PFSK-1 (cell line): Measurements from ENCODE around the gene ILK.

ENCODE experiments used
- FOXP2 ChIP-seq: optimal IDR thresholded peaks from 2 replicates; pipeline ENCODE3; 2011; ENCODE audit warnings: borderline replicate concordance, control low read depth, inconsistent platforms; ENCODE audit not compliant: insufficient read depth; ENCODE audit errors: extremely low read length, extremely low read depth
- POLR2AphosphoS5 ChIP-seq: IDR thresholded peaks from 2 replicates; pipeline ENCODE4 v1.6.1; 2012; ENCODE audit warnings: low read depth, mild to moderate bottlenecking, control low read depth, low read length, moderate library complexity
- SIN3A ChIP-seq: IDR thresholded peaks from 2 replicates; pipeline ENCODE4 v1.6.1; 2012; ENCODE audit warnings: mild to moderate bottlenecking, low read length, moderate library complexity, borderline replicate concordance; ENCODE audit not compliant: insufficient read depth
- TAF1 ChIP-seq: IDR thresholded peaks from 2 replicates; pipeline ENCODE4 v1.6.1; 2012; ENCODE audit warnings: low read length, control low read depth, borderline replicate concordance; ENCODE audit not compliant: insufficient read depth
- TF ChIP-seq, protein P1 (sequence below), 2 experiments: IDR thresholded peaks; 2 replicates each; pipeline versions ENCODE4 v1.6.1 to v1.8.0; 2011 to 2012; ENCODE audit warnings: low read depth in 2 of 2, low read length in 2 of 2, control low read depth in 1 of 2, inconsistent platforms in 1 of 2, mild to moderate bottlenecking in 1 of 2, moderate library complexity in 1 of 2; ENCODE audit not compliant: insufficient read depth in 1 of 2

The ILK gene

GRCh38 chr11:6607190-6607795 lies 3.7 kb downstream of the ILK start:
- TF ChIP-seq FOXP2, result no peak
- no peak for TF ChIP-seq TAF1
- TF ChIP-seq POLR2AphosphoS5, result no peak
- TF ChIP-seq SIN3A, result no peak
- TF ChIP-seq, protein P1, sequence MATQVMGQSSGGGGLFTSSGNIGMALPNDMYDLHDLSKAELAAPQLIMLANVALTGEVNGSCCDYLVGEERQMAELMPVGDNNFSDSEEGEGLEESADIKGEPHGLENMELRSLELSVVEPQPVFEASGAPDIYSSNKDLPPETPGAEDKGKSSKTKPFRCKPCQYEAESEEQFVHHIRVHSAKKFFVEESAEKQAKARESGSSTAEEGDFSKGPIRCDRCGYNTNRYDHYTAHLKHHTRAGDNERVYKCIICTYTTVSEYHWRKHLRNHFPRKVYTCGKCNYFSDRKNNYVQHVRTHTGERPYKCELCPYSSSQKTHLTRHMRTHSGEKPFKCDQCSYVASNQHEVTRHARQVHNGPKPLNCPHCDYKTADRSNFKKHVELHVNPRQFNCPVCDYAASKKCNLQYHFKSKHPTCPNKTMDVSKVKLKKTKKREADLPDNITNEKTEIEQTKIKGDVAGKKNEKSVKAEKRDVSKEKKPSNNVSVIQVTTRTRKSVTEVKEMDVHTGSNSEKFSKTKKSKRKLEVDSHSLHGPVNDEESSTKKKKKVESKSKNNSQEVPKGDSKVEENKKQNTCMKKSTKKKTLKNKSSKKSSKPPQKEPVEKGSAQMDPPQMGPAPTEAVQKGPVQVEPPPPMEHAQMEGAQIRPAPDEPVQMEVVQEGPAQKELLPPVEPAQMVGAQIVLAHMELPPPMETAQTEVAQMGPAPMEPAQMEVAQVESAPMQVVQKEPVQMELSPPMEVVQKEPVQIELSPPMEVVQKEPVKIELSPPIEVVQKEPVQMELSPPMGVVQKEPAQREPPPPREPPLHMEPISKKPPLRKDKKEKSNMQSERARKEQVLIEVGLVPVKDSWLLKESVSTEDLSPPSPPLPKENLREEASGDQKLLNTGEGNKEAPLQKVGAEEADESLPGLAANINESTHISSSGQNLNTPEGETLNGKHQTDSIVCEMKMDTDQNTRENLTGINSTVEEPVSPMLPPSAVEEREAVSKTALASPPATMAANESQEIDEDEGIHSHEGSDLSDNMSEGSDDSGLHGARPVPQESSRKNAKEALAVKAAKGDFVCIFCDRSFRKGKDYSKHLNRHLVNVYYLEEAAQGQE (IDR thresholded peaks at IDR 0.05; ENCODE audit: insufficient read depth in 1 of 2, low read depth in 2 of 2, low read length in 2 of 2), result no peak

DNA sequence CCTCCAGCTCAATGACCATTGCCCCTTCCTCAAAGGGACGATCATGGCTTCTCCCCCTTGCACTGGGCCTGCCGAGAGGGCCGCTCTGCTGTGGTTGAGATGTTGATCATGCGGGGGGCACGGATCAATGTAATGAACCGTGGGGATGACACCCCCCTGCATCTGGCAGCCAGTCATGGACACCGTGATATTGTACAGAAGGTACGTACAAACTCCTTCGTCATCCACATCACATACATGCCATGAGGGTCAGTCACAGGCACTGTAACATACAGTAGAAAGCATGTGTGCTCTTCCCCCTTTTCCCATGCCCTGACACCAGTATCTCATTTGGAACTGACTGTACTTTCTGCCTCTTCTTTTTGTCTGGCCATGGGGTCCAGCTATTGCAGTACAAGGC lies 4.4 kb downstream of the ILK start:
- no peak for TF ChIP-seq TAF1
- TF ChIP-seq, protein P1 (IDR thresholded peaks at IDR 0.05; ENCODE audit: insufficient read depth in 1 of 2, low read depth in 2 of 2, low read length in 2 of 2), result no peak
- TF ChIP-seq POLR2AphosphoS5, result no peak
- no peak for TF ChIP-seq SIN3A
- TF ChIP-seq FOXP2, result no peak

- TF ChIP-seq, protein P1 (IDR thresholded peaks at IDR 0.05; ENCODE audit: insufficient read depth in 1 of 2, low read depth in 2 of 2, low read length in 2 of 2), result no peak
- 0 out of 2 replicates have a peak, but pooled peaks have one; percentile 23 for TF ChIP-seq POLR2AphosphoS5
Observed at GRCh38 chr11:6608726-6609501, 5.3 kb downstream of the ILK start.

- TF ChIP-seq, protein P1 (IDR thresholded peaks at IDR 0.05; ENCODE audit: insufficient read depth in 1 of 2, low read depth in 2 of 2, low read length in 2 of 2), result no peak
- TF ChIP-seq SIN3A, result no peak
- TF ChIP-seq FOXP2, result no peak
- TF ChIP-seq TAF1, result no peak
- no peak for TF ChIP-seq POLR2AphosphoS5
Observed at GRCh38 chr11:6609502-6610015, 6.0 kb downstream of the ILK start.

DNA sequence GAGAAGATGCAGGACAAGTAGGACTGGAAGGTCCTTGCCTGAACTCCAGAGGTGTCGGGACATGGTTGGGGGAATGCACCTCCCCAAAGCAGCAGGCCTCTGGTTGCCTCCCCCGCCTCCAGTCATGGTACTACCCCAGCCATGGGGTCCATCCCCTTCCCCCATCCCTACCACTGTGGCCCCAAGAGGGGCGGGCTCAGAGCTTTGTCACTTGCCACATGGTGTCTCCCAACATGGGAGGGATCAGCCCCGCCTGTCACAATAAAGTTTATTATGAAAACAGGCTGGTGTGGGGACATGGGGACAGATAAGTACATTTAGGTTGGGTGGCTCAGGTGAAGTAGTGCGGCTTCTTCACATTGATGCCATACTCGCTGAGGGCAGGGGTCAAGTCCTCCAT lies 7.0 kb downstream of the ILK start:
- TF ChIP-seq SIN3A (no peak), POLR2AphosphoS5 (no peak), TAF1 (no peak), FOXP2 (no peak)
- TF ChIP-seq, protein P1 (IDR thresholded peaks at IDR 0.05; ENCODE audit: insufficient read depth in 1 of 2, low read depth in 2 of 2, low read length in 2 of 2), result no peak
